ENCODE results near the gene COG3.

DNA sequence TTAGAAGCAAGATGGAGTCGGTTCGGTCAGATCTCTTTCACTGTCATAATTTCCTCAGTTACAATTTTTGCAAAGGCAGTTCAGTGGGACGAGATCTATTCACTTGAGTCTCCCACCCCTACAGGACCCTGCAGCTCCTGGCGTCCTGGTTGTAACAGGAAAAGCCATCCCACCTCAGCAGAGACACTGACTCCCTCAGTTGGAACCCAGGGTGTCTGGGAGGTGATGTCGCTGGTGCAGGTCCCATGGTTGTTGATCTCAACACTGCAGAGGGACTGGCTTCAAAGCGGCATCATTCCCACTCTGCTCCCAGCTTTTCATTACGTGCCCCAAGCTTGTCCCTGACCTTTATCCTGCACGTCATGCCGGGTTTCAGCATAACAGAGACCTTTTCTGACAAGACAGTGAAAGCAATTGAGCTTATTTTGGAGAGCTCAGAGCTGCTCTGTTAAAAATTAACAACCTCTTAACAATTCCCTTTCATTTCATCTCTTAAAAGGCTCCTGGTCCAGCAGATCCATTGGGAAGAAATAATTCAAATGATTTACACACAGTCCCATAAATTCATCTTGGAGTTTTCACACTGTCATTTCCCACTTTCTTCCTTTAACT, 17.6 kb upstream of the COG3 start:
- TF ChIP-seq, protein P1, sequence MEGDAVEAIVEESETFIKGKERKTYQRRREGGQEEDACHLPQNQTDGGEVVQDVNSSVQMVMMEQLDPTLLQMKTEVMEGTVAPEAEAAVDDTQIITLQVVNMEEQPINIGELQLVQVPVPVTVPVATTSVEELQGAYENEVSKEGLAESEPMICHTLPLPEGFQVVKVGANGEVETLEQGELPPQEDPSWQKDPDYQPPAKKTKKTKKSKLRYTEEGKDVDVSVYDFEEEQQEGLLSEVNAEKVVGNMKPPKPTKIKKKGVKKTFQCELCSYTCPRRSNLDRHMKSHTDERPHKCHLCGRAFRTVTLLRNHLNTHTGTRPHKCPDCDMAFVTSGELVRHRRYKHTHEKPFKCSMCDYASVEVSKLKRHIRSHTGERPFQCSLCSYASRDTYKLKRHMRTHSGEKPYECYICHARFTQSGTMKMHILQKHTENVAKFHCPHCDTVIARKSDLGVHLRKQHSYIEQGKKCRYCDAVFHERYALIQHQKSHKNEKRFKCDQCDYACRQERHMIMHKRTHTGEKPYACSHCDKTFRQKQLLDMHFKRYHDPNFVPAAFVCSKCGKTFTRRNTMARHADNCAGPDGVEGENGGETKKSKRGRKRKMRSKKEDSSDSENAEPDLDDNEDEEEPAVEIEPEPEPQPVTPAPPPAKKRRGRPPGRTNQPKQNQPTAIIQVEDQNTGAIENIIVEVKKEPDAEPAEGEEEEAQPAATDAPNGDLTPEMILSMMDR (IDR thresholded peaks at IDR 0.05) = no peak
- no peak for TF ChIP-seq POLR2A (IDR thresholded peaks at IDR 0.05)
